ENCODE results near the gene COL6A1.

Gene COL6A1

GRCh38 chr21:45984584-45985095 lies 3.1 kb downstream of the COL6A1 start:
- H3K27ac ChIP-seq = no peak overlapping the region
- no peaks in the 10 kb centered on the region for H3K9me3 ChIP-seq (replicated peaks in 1 of 11)
- TF ChIP-seq Cebpa-rat (IDR thresholded peaks at IDR 0.05) = no peak
- H3K4me3 ChIP-seq = no peak overlapping the region
- H3K36me3 ChIP-seq = no peaks in the 10 kb centered on the region
- no peak overlapping the region for H3K9ac ChIP-seq
- H3K4me1 ChIP-seq = peaks cover 12 to 35% (median 28%) of the 10 kb centered on the region in 10 experiments
- H3K27me3 ChIP-seq = peaks cover 19 to 53% (median 36%) of the 10 kb centered on the region in 11 experiments
- H3K4me2 ChIP-seq = no peak overlapping the region
- peaks cover 0 to 18% (median 10%) of the 10 kb centered on the region in 11 experiments; a peak in 13 of 22 replicates for H4K20me1 ChIP-seq

GRCh38 chr21:45985471-45986315 lies 4.1 kb downstream of the COL6A1 start:
- H3K9ac ChIP-seq = no peak overlapping the region
- no peak for TF ChIP-seq Cebpa-rat (IDR thresholded peaks at IDR 0.05)
- peaks cover 0 to 18% (median 10%) of the 10 kb centered on the region in 11 experiments; a peak in 13 of 22 replicates for H4K20me1 ChIP-seq
- H3K36me3 ChIP-seq = no peaks in the 10 kb centered on the region
- H3K27ac ChIP-seq = no peak overlapping the region
- H3K4me1 ChIP-seq = peaks cover 13 to 34% (median 29%) of the 10 kb centered on the region in 10 experiments
- H3K4me2 ChIP-seq = peak overlapping the region in 5 of 11 experiments; percentile 4 to 40 (median 30); a peak in 3 of 22 replicates
- H3K9me3 ChIP-seq (replicated peaks in 1 of 11) = no peaks in the 10 kb centered on the region
- H3K27me3 ChIP-seq = peaks cover 19 to 45% (median 36%) of the 10 kb centered on the region in 11 experiments
- H3K4me3 ChIP-seq = no peak overlapping the region

GRCh38 chr21:45986316-45987051 lies 4.9 kb downstream of the COL6A1 start:
- no peak for TF ChIP-seq Cebpa-rat (IDR thresholded peaks at IDR 0.05)
- H3K27ac ChIP-seq = no peak overlapping the region
- H3K27me3 ChIP-seq = peaks cover 19 to 45% (median 36%) of the 10 kb centered on the region in 11 experiments

GRCh38 chr21:45987121-45987711 lies 5.6 kb downstream of the COL6A1 start:
- H3K4me2 ChIP-seq = no peak overlapping the region
- no peak for TF ChIP-seq Cebpa-rat (IDR thresholded peaks at IDR 0.05)
- H3K27me3 ChIP-seq = peaks cover 13 to 39% (median 30%) of the 10 kb centered on the region in 11 experiments
- no peaks in the 10 kb centered on the region for H3K36me3 ChIP-seq
- no peak overlapping the region for H3K27ac ChIP-seq
- H3K4me3 ChIP-seq = no peak overlapping the region
- H3K9me3 ChIP-seq (replicated peaks in 1 of 11) = no peaks in the 10 kb centered on the region
- peaks cover 0 to 15% (median 10%) of the 10 kb centered on the region in 11 experiments; a peak in 13 of 22 replicates for H4K20me1 ChIP-seq
- no peak overlapping the region for H3K9ac ChIP-seq
- H3K4me1 ChIP-seq = peaks cover 12 to 26% (median 23%) of the 10 kb centered on the region in 10 experiments

More at GRCh38 chr21:45986316-45987051, 4.9 kb downstream of the COL6A1 start:
- peak overlapping the region in 5 of 11 experiments; percentile 4 to 40 (median 30); a peak in 2 of 22 replicates for H3K4me2 ChIP-seq
- H4K20me1 ChIP-seq = peaks cover 0 to 18% (median 10%) of the 10 kb centered on the region in 11 experiments; a peak in 13 of 22 replicates
- H3K4me3 ChIP-seq = no peak overlapping the region
- peaks cover 15 to 33% (median 29%) of the 10 kb centered on the region in 10 experiments for H3K4me1 ChIP-seq
- no peaks in the 10 kb centered on the region for H3K36me3 ChIP-seq
- no peaks in the 10 kb centered on the region for H3K9me3 ChIP-seq (replicated peaks in 1 of 11)
- no peak overlapping the region for H3K9ac ChIP-seq

GRCh38 chr21:45988366-45989347 lies 7.1 kb downstream of the COL6A1 start:
- H3K9me3 ChIP-seq (replicated peaks in 1 of 11) = no peaks in the 10 kb centered on the region
- peaks cover 0 to 4% (median 0%) of the 10 kb centered on the region in 11 experiments; a peak in 5 of 22 replicates for H4K20me1 ChIP-seq
- no peak overlapping the region for H3K4me3 ChIP-seq
- H3K4me1 ChIP-seq = peaks cover 7 to 21% (median 15%) of the 10 kb centered on the region in 10 experiments
- no peak overlapping the region for H3K4me2 ChIP-seq
- TF ChIP-seq Cebpa-rat (IDR thresholded peaks at IDR 0.05) = no peak
- no peaks in the 10 kb centered on the region for H3K36me3 ChIP-seq
- H3K9ac ChIP-seq = no peak overlapping the region
- H3K27me3 ChIP-seq = peaks cover 0 to 25% (median 17%) of the 10 kb centered on the region in 11 experiments; a peak in 15 of 22 replicates
- no peak overlapping the region for H3K27ac ChIP-seq

DNA sequence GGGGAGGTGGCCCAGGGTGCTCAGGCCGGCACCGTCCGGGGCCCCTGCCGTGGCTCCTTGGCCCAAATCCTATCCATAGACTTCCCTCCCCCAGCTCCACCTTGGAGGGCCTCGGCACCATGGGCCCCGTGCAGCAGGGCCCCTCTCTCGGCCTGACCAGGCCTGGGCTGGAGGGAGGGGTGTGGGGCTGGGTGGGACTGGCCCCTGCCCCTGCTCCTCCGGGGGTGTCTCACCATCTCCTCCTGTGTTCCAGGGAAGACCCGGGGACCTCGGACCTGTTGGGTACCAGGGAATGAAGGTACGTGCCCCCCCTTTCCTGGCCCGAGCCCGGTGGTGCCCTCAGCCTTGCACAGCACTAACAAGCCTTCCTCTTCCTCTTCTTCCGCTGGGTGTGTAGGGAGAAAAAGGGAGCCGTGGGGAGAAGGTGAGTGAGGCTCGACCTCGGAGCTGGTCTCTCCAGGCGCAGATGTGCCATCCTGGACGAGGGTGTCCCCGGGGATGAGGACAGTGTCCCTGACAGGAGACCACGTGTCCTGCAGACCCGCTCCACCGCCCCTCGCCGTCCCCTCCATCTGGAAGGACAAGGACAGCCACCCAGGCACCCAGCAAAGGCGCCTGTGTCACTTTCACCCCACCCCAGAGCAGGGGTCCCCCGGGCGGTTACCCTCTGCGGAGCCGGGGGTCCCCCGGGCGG lies 7.9 kb downstream of the COL6A1 start:
- no peaks in the 10 kb centered on the region for H3K36me3 ChIP-seq
- H3K27ac ChIP-seq = no peak overlapping the region
- TF ChIP-seq Cebpa-rat (IDR thresholded peaks at IDR 0.05) = no peak
- H3K4me2 ChIP-seq = no peak overlapping the region
- no peak overlapping the region for H3K9ac ChIP-seq
- peaks cover 0 to 17% (median 9%) of the 10 kb centered on the region in 11 experiments; a peak in 11 of 22 replicates for H3K27me3 ChIP-seq
- peaks cover 7 to 29% (median 22%) of the 10 kb centered on the region in 10 experiments for H3K4me1 ChIP-seq
- H3K9me3 ChIP-seq (replicated peaks in 1 of 11) = no peaks in the 10 kb centered on the region
- peaks cover 0 to 4% (median 0%) of the 10 kb centered on the region in 11 experiments; a peak in 4 of 22 replicates for H4K20me1 ChIP-seq
- no peak overlapping the region for H3K4me3 ChIP-seq

GRCh38 chr21:45990049-45990711 lies 8.6 kb downstream of the COL6A1 start:
- no peak for TF ChIP-seq Cebpa-rat (IDR thresholded peaks at IDR 0.05)
- Histone ChIP-seq H3K4me2 (peak overlapping the region in 9 of 11 experiments; percentile 15 to 44 (median 29); a peak in 9 of 22 replicates), H3K27ac (no peak overlapping the region), H3K9me3 (replicated peaks in 1 of 11) (no peaks in the 10 kb centered on the region), H3K36me3 (no peaks in the 10 kb centered on the region), H4K20me1 (peaks cover 0 to 4% (median 0%) of the 10 kb centered on the region in 11 experiments; a peak in 4 of 22 replicates), H3K27me3 (peaks cover 0 to 15% (median 9%) of the 10 kb centered on the region in 11 experiments; a peak in 11 of 22 replicates), H3K4me3 (no peak overlapping the region), H3K9ac (no peak overlapping the region), H3K4me1 (peaks cover 7 to 31% (median 26%) of the 10 kb centered on the region in 10 experiments)
